H1 (cell line): ENCODE data around the gene EBF3. TPM values are rescaled to one million over a fixed set of nuclear protein-coding genes. Genes with fewer than 3 reads are reported as not detected.

Experiments
- CTCF ChIA-PET: fragments of 300-600 bp; sonication (Branson Sonifier 250); formaldehyde crosslinking; loops from one replicate; lab custom pipeline; 2021; ENCODE audit not compliant: partially characterized antibody; lab: Charles Lee
- POLR2A ChIA-PET: fragments of 300-600 bp; sonication (Branson Sonifier 250); formaldehyde crosslinking; loops from one replicate; lab custom pipeline; 2021; ENCODE audit warnings: inconsistent platforms; ENCODE audit not compliant: partially characterized antibody; lab: Charles Lee
- DNase-seq, 2 experiments: peaks; one replicate each; pipeline versions ENCODE4 v3.0.0 to v3.0.0-alpha.2; 2010 to 2022; ENCODE audit warnings: low spot score in 2 of 2, low read depth in 1 of 2, mixed read lengths in 1 of 2
- FAIRE-seq: peaks from 2 replicates; lab custom pipeline; 2011; peaks lifted over from hg19 to GRCh38; lab: Jason Lieb, UNC
- H2AFZ ChIP-seq: 2 replicates; pipeline ENCODE4 v1.8.1; 2012; ENCODE audit warnings: low read length, inconsistent platforms
- H2AK5ac ChIP-seq: 2 replicates; pipeline ENCODE4 v1.6.1; 2013; ENCODE audit warnings: low read depth, low read length
- H2BK120ac ChIP-seq: replicated peaks from 2 replicates; pipeline ENCODE3; 2013; ENCODE audit warnings: low read depth, low read length, inconsistent platforms
- H2BK12ac ChIP-seq: 2 replicates; pipeline ENCODE4 v1.6.1; 2013; ENCODE audit warnings: low read depth, low read length
- H2BK15ac ChIP-seq: 2 replicates; pipeline ENCODE4 v1.6.1; 2013; ENCODE audit warnings: low read length
- H2BK20ac ChIP-seq: 2 replicates; pipeline ENCODE4 v1.6.1; 2013; ENCODE audit warnings: low read length
- H2BK5ac ChIP-seq: 2 replicates; pipeline ENCODE4 v1.6.1; 2013; ENCODE audit warnings: low read depth, low read length
- H3K14ac ChIP-seq: 2 replicates; pipeline ENCODE4 v1.6.1; 2013; ENCODE audit warnings: inconsistent platforms; ENCODE audit not compliant: insufficient read length
- H3K18ac ChIP-seq: 2 replicates; pipeline ENCODE4 v1.6.1; 2013; ENCODE audit warnings: low read length; ENCODE audit errors: extremely low read depth
- H3K23ac ChIP-seq: 2 replicates; pipeline ENCODE4 v1.6.1; 2013; ENCODE audit warnings: inconsistent platforms; ENCODE audit not compliant: insufficient read length
- H3K23me2 ChIP-seq: 2 replicates; pipeline ENCODE4 v1.6.1; 2013; ENCODE audit warnings: low read depth, low read length
- H3K27ac ChIP-seq: 2 replicates; pipeline ENCODE4 v1.6.1; 2011; ENCODE audit warnings: low read depth, low read length, inconsistent platforms
- H3K27me3 ChIP-seq, 4 experiments: replicated peaks in 1 of 4; 1 replicate in 1 of 4; 2 replicates in 3 of 4; pipeline versions ENCODE4 v1.6.1 to v1.8.1; 2011 to 2013; ENCODE audit warnings: low read length in 3 of 4, mild to moderate bottlenecking in 3 of 4, inconsistent platforms in 2 of 4, mixed read lengths in 2 of 4, moderate library complexity in 1 of 4; ENCODE audit not compliant: control insufficient read depth in 3 of 4, insufficient read depth in 3 of 4; ENCODE audit errors: extremely low read depth in 1 of 4
- H3K36me3 ChIP-seq, 4 experiments: 2 replicates each; pipeline versions ENCODE4 v1.6.1 to v1.8.1; 2011 to 2013; ENCODE audit warnings: mild to moderate bottlenecking in 4 of 4, low read length in 3 of 4, moderate library complexity in 2 of 4, control low read depth in 1 of 4, inconsistent platforms in 1 of 4; ENCODE audit not compliant: insufficient read depth in 4 of 4, control insufficient read depth in 2 of 4
- H3K4ac ChIP-seq: replicated peaks from 2 replicates; pipeline ENCODE3; 2013; ENCODE audit warnings: low read length, low read depth, mixed read lengths, inconsistent platforms; ENCODE audit not compliant: insufficient read length
- H3K4me1 ChIP-seq, 4 experiments: replicated peaks in 1 of 4; 1 replicate in 1 of 4; 2 replicates in 3 of 4; pipeline versions ENCODE4 v1.6.1 to v1.8.1; 2011 to 2013; ENCODE audit warnings: low read length in 3 of 4, inconsistent platforms in 2 of 4, mixed read lengths in 1 of 4; ENCODE audit not compliant: insufficient read depth in 4 of 4, control insufficient read depth in 3 of 4
- H3K4me2 ChIP-seq, 2 experiments: 2 replicates each; pipeline versions ENCODE4 v1.6.1 to v1.8.1; 2011 to 2013; ENCODE audit warnings: low read depth in 2 of 2, low read length in 2 of 2, control low read depth in 1 of 2, inconsistent platforms in 1 of 2, mild to moderate bottlenecking in 1 of 2; ENCODE audit not compliant: insufficient read depth in 1 of 2
- H3K4me3 ChIP-seq, 4 experiments: fragments of 200-600, 300-600 bp in 1 of 4; sonication (generic), shearing (Covaris generic), sonication (Bioruptor Twin) in 1 of 4; 2 replicates each; pipeline versions ENCODE4 v1.5.1 to v1.8.1; 2011 to 2016; ENCODE audit warnings: low read length in 4 of 4, low read depth in 3 of 4, control low read depth in 2 of 4, inconsistent platforms in 2 of 4, mild to moderate bottlenecking in 2 of 4, mixed read lengths in 1 of 4, moderate library complexity in 1 of 4; ENCODE audit not compliant: insufficient read depth in 2 of 4; ENCODE audit errors: extremely low read depth in 1 of 4
- H3K56ac ChIP-seq: replicated peaks from 2 replicates; pipeline ENCODE3; 2013; ENCODE audit warnings: low read depth, mild to moderate bottlenecking, mixed read lengths, low read length, inconsistent platforms; ENCODE audit not compliant: insufficient read length
- H3K79me1 ChIP-seq: 2 replicates; pipeline ENCODE4 v1.6.1; 2013; ENCODE audit warnings: low read depth, low read length, control low read depth
- H3K79me2 ChIP-seq, 2 experiments: 2 replicates each; pipeline versions ENCODE4 v1.6.1 to v1.8.1; 2012 to 2013; ENCODE audit warnings: low read length in 2 of 2, mild to moderate bottlenecking in 2 of 2, inconsistent platforms in 1 of 2; ENCODE audit not compliant: insufficient read depth in 2 of 2, control insufficient read depth in 1 of 2
- H3K9ac ChIP-seq, 4 experiments: replicated peaks in 1 of 4; 1 replicate in 1 of 4; 2 replicates in 3 of 4; pipeline versions ENCODE4 v1.6.1 to v1.8.1; 2011 to 2013; ENCODE audit warnings: low read depth in 3 of 4, low read length in 3 of 4, control low read depth in 2 of 4, mild to moderate bottlenecking in 2 of 4, moderate library complexity in 2 of 4, inconsistent platforms in 1 of 4; ENCODE audit errors: extremely low read depth in 1 of 4
- H3K9me3 ChIP-seq, 2 experiments: 2 replicates each; pipeline versions ENCODE4 v1.6.1 to v1.8.1; 2012 to 2013; ENCODE audit warnings: mild to moderate bottlenecking in 2 of 2, moderate library complexity in 2 of 2, control low read depth in 1 of 2, inconsistent platforms in 1 of 2, low read depth in 1 of 2, low read length in 1 of 2, mixed read lengths in 1 of 2; ENCODE audit not compliant: insufficient read depth in 2 of 2
- H4K20me1 ChIP-seq, 2 experiments: replicated peaks in 1 of 2; 2 replicates each; pipeline versions ENCODE3 to v1.8.1; 2011 to 2013; ENCODE audit warnings: inconsistent platforms in 2 of 2, low read length in 2 of 2, mild to moderate bottlenecking in 1 of 2; ENCODE audit not compliant: insufficient read depth in 2 of 2, control insufficient read depth in 1 of 2
- H4K5ac ChIP-seq: 2 replicates; pipeline ENCODE4 v1.6.1; 2013; ENCODE audit warnings: low read length, low read depth, mixed read lengths, inconsistent platforms; ENCODE audit not compliant: insufficient read length
- H4K8ac ChIP-seq: 2 replicates; pipeline ENCODE4 v1.8.0; 2013; ENCODE audit warnings: mild to moderate bottlenecking, moderate library complexity, low read length, inconsistent platforms; ENCODE audit not compliant: insufficient read depth; ENCODE audit errors: extremely low read depth
- H4K91ac ChIP-seq: replicated peaks from 2 replicates; pipeline ENCODE3; 2013; ENCODE audit warnings: low read length, mixed read lengths, inconsistent platforms; ENCODE audit not compliant: insufficient read length
- BCL11A ChIP-seq, 2 experiments: IDR thresholded peaks; one replicate each; pipeline ENCODE4 v1.6.1; 2011; ENCODE audit warnings: low read depth in 2 of 2, low read length in 2 of 2, mild to moderate bottlenecking in 2 of 2
- KDM5A ChIP-seq: fragments of 200-600 bp; IDR thresholded peaks from 2 replicates; pipeline ENCODE4 v1.7.1; 2012; ENCODE audit warnings: mild to moderate bottlenecking, low read length, inconsistent platforms, mixed read lengths
- POLR2AphosphoS5 ChIP-seq: IDR thresholded peaks from 2 replicates; pipeline ENCODE4 v1.6.1; 2011; ENCODE audit warnings: low read depth, low read length
- POU5F1 ChIP-seq: IDR thresholded peaks from 2 replicates; pipeline ENCODE4 v1.6.1; 2011; ENCODE audit warnings: low read depth, mild to moderate bottlenecking, low read length, moderate library complexity
- RNF2 ChIP-seq: fragments of 200-900, 300-1000 bp; sonication (generic); IDR thresholded peaks from 2 replicates; pipeline ENCODE4 v1.7.1; 2016; ENCODE audit warnings: borderline replicate concordance, low read depth, mild to moderate bottlenecking, antibody characterized with exemption, low read length; ENCODE audit not compliant: poor library complexity, severe bottlenecking; ENCODE audit errors: missing control alignments
- RXRA ChIP-seq: IDR thresholded peaks from 2 replicates; pipeline ENCODE4 v1.6.1; 2011; ENCODE audit warnings: low read depth, mild to moderate bottlenecking, low read length, moderate library complexity; ENCODE audit not compliant: insufficient read depth
- SAP30 ChIP-seq: fragments of 300-600 bp; sonication (generic); IDR thresholded peaks from 2 replicates; pipeline ENCODE4 v1.7.1; 2012; ENCODE audit warnings: low read length, moderate library complexity, mild to moderate bottlenecking, inconsistent platforms; ENCODE audit not compliant: insufficient read depth, insufficient replicate concordance
- SIX5 ChIP-seq: IDR thresholded peaks from 2 replicates; pipeline ENCODE4 v1.6.1; 2011; ENCODE audit warnings: mild to moderate bottlenecking, low read depth, low read length
- SP2 ChIP-seq: IDR thresholded peaks from 2 replicates; pipeline ENCODE4 v1.6.1; 2012; ENCODE audit warnings: mild to moderate bottlenecking, low read length, inconsistent platforms
- SRF ChIP-seq: IDR thresholded peaks from 2 replicates; pipeline ENCODE4 v1.6.1; 2011; ENCODE audit warnings: mild to moderate bottlenecking, low read depth, low read length, moderate library complexity
- WGBS, 2 experiments: shearing (Covaris generic) in 1 of 2; methylation state at CpG; one replicate each; pipeline versions ENCODE4 v1.1.6 to v1.1.7; 2013 to 2015; ENCODE audit warnings: low lambda C conversion rate in 2 of 2, mixed read lengths in 2 of 2, inconsistent platforms in 1 of 2, low coverage in 1 of 2, missing lambda C conversion rate in 1 of 2; ENCODE audit not compliant: insufficient replicate concordance in 2 of 2, insufficient coverage in 1 of 2, insufficient read length in 1 of 2; ENCODE audit errors: extremely low coverage in 1 of 2, missing lambda C conversion rate in 1 of 2; 5-methylcytosine and 5-hydroxymethylcytosine counted together
- polyA plus RNA-seq, 7 experiments: library from polyadenylated mRNA; depleted of rRNA in 3 of 7; stranded (reverse) in 5 of 7; unstranded in 2 of 7; fragments of >200 nt in 5 of 7; fragments of 200-250 nt in 2 of 7; gene quantifications; 1 replicate in 5 of 7; 2 replicates in 1 of 7; 4 replicates in 1 of 7; pipeline versions ENCODE4 v1.2.1 to v1.2.3, GENCODE V29; 2011 to 2013; ENCODE audit warnings: missing spikeins in 2 of 7, mixed read lengths in 2 of 7
- total RNA-seq: library from RNA; stranded (reverse); fragmentation: NEBNext Ultra II Directional; extraction: Animal tissue kit (Norgen Biotek cat#: 25700); gene quantifications from 2 replicates; pipeline ENCODE4 v1.2.1, GENCODE V29; 2021

EBF3 gene
- total and polyA plus RNA-seq, 2 of the 8 experiments (the other 6 are each of a cell fraction or from before 2014, with no cell fraction given): 0.08 to 0.26 TPM

DNA sequence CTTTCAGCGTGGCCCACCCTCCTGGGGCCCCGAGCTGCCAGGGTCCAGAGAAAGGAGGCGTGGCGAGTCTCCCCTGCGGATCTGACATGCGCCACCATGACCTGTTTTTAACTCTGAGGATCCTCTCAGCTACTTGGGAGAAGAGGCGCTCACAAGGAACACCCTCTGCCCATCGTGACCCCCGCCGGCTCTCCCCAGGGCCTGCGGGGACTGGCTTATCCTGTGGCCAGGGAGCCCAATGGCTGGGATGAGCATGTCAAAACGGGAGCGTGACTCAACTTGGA is 93.7 kb downstream of the EBF3 start:
- Histone ChIP-seq H3K27ac (no peak overlapping the region), H4K20me1 (no peaks in the 10 kb centered on the region), H3K4me3 (no peak overlapping the region), H3K79me1 (no peaks in the 10 kb centered on the region), H3K4me1 (peaks cover 7 to 36% (median 13%) of the 10 kb centered on the region in 4 experiments), H3K27me3 (no peaks in the 10 kb centered on the region), H3K9ac (no peak overlapping the region), H4K5ac (no peak overlapping the region), H3K18ac (no peak overlapping the region), H3K79me2 (no peaks in the 10 kb centered on the region), H2BK5ac (no peak overlapping the region), H3K56ac (no peak overlapping the region), H2BK120ac (no peak overlapping the region), H4K91ac (no peak overlapping the region), H3K9me3 (no peaks in the 10 kb centered on the region), H3K36me3 (no peaks in the 10 kb centered on the region), H2BK12ac (no peak overlapping the region), H3K23ac (no peak overlapping the region), H3K14ac (no peak overlapping the region), H2AK5ac (no peak overlapping the region), H2BK15ac (no peak overlapping the region), H2AFZ (no peak overlapping the region), H2BK20ac (no peak overlapping the region), H3K23me2 (no peaks in the 10 kb centered on the region), H3K4me2 (no peak overlapping the region), H3K4ac (no peak overlapping the region), H4K8ac (no peak overlapping the region)
- POLR2A ChIA-PET: no interaction called here
- TF ChIP-seq SP2 (no peak), POLR2AphosphoS5 (no peak), POU5F1 (no peak), KDM5A (no peak), RXRA (no peak), SRF (no peak), SIX5 (no peak), SAP30 (no peak), RNF2 (no peak), BCL11A (IDR thresholded peaks at IDR 0.05; ENCODE audit: low read depth in 2 of 2, low read length in 2 of 2) (no peak)
- FAIRE-seq (no peak), DNase-seq (no peak)
- CTCF ChIA-PET: interaction anchor here (0.6 to 9.4 kb wide), 6 partner anchors 13 to 254 kb away, joined by 3 to 123 read pairs (median 6); no protein-coding TSS in a partner anchor
- WGBS, 2 experiments: 88% methylated on average over 13 of the region's 13 CpGs; no CpG with 5 or more reads in 1 of the 2 experiments
